HG02798 (cell line): Measurements from ENCODE around the gene GIN1.
"Not testable (repeated sequence)": the region's sequence is repeated elsewhere in the genome, so short reads cannot be mapped to it uniquely, and the experiment has no call there.

Experiments used
- ATAC-seq: cut with Tn5 transposase; IDR thresholded peaks from one replicate; pipeline ENCODE4 v1.9.1; 2021; ENCODE audit warnings: mild to moderate bottlenecking; ENCODE audit not compliant: unreplicated experiment, poor library complexity

Gene GIN1

GRCh38 chr5:103111468-103111867 lies 8.5 kb downstream of the GIN1 start:
- no peak for ATAC-seq

GRCh38 chr5:103110403-103110802 lies 9.5 kb downstream of the GIN1 start:
- no peak for ATAC-seq

GRCh38 chr5:103109277-103109676 lies 10.7 kb downstream of the GIN1 start:
- no peak for ATAC-seq

GRCh38 chr5:103108086-103108485 lies 11.9 kb downstream of the GIN1 start:
- ATAC-seq, result no peak

GRCh38 chr5:103102234-103102633 lies 17.7 kb downstream of the GIN1 start:
- no peak for ATAC-seq

GRCh38 chr5:103101079-103101750 lies 18.7 kb downstream of the GIN1 start:
- no peak for ATAC-seq

GRCh38 chr5:103098993-103099392 lies 20.9 kb downstream of the GIN1 start:
- ATAC-seq, result no peak

GRCh38 chr5:103094737-103095136 lies 25.2 kb downstream of the GIN1 start:
- no peak for ATAC-seq

- no peak for ATAC-seq
Observed at GRCh38 chr5:103093727-103094126, 26.2 kb downstream of the GIN1 start.

GRCh38 chr5:103092676-103093075 lies 27.3 kb downstream of the GIN1 start:
- ATAC-seq, result no peak

GRCh38 chr5:103090791-103091190 lies 29.1 kb downstream of the GIN1 start:
- no peak for ATAC-seq

GRCh38 chr5:103089272-103089671 lies 30.7 kb downstream of the GIN1 start:
- no peak for ATAC-seq

- no peak for ATAC-seq
Observed at GRCh38 chr5:103086547-103086946, 33.4 kb downstream of the GIN1 start.

GRCh38 chr5:103079796-103080195 lies 40.1 kb downstream of the GIN1 start:
- ATAC-seq, result no peak

- no peak for ATAC-seq
Observed at GRCh38 chr5:103075442-103075841, 44.5 kb downstream of the GIN1 start.

GRCh38 chr5:103073500-103073899 lies 46.4 kb downstream of the GIN1 start:
- ATAC-seq, result not testable (repeated sequence)

- no peak for ATAC-seq
Observed at GRCh38 chr5:103066326-103066725, 53.6 kb downstream of the GIN1 start.

- ATAC-seq, result no peak
Observed at GRCh38 chr5:103060424-103060954, 59.4 kb downstream of the GIN1 start.

- ATAC-seq, result no peak
Observed at GRCh38 chr5:103059525-103059924, 60.4 kb downstream of the GIN1 start.

GRCh38 chr5:103057208-103058130 lies 62.5 kb downstream of the GIN1 start:
- ATAC-seq, result no peak

- not testable (repeated sequence) for ATAC-seq
Observed at GRCh38 chr5:103046706-103047105, 73.2 kb downstream of the GIN1 start.
